Activated naive CD4-positive, alpha-beta T cell treated with anti-CD3 and anti-CD28 coated beads, Interleukin-2, amount 50 U/mL, for 24 hours (primary cell): ENCODE results near the gene RTCA.
"Not testable (repeated sequence)": the region's sequence is repeated elsewhere in the genome, so short reads cannot be mapped to it uniquely, and the experiment has no call there.

Experiments used
- H3K27ac Mint-ChIP-seq: one replicate; pipeline ENCODE4 v1.8.0; 2021; ENCODE audit warnings: mild to moderate bottlenecking, mixed read lengths
- H3K27me3 Mint-ChIP-seq: one replicate; pipeline ENCODE4 v1.8.0; 2021; ENCODE audit warnings: mixed read lengths
- H3K36me3 Mint-ChIP-seq: one replicate; pipeline ENCODE4 v1.8.0; 2021; ENCODE audit warnings: mixed read lengths
- H3K4me1 Mint-ChIP-seq: one replicate; pipeline ENCODE4 v1.8.0; 2021; ENCODE audit warnings: mixed read lengths
- H3K4me3 Mint-ChIP-seq: one replicate; pipeline ENCODE4 v1.8.0; 2021; ENCODE audit warnings: mild to moderate bottlenecking, mixed read lengths
- H3K9me3 Mint-ChIP-seq: one replicate; pipeline ENCODE4 v1.8.0; 2021; ENCODE audit warnings: mixed read lengths

The RTCA gene

GRCh38 chr1:100265931-100266740, at the start of gene RTCA:
Gene RTCA, plus strand, starts transcription at chr1:100266216. Its CDS starts 160 bp downstream, at chr1:100266376.
- Mint-ChIP-seq H3K4me1 (peaks cover 49% of the 10 kb centered on the region), H3K9me3 (no peaks in the 10 kb centered on the region), H3K27me3 (no peaks in the 10 kb centered on the region), H3K4me3 (peak within 1 kb of the TSS; percentile 99), H3K27ac (peak within 1 kb of the TSS; percentile 99), H3K36me3 (peaks cover 21% of the 10 kb centered on the region)

GRCh38 chr1:100217834-100218233, 48.2 kb upstream of the RTCA start:
- Mint-ChIP-seq H3K27me3 (no peaks in the 10 kb centered on the region), H3K9me3 (no peaks in the 10 kb centered on the region), H3K36me3 (peaks cover 15% of the 10 kb centered on the region), H3K27ac (no peak overlapping the region), H3K4me3 (no peak overlapping the region), H3K4me1 (peaks cover 11% of the 10 kb centered on the region)

GRCh38 chr1:100219457-100219856, 46.6 kb upstream of the RTCA start:
- no peaks in the 10 kb centered on the region for H3K9me3 Mint-ChIP-seq

GRCh38 chr1:100219883-100220282, 46.1 kb upstream of the RTCA start:
- Mint-ChIP-seq H3K9me3 (no peaks in the 10 kb centered on the region), H3K4me3 (no peak overlapping the region), H3K36me3 (peaks cover 11% of the 10 kb centered on the region), H3K27ac (no peak overlapping the region), H3K4me1 (peaks cover 11% of the 10 kb centered on the region), H3K27me3 (no peaks in the 10 kb centered on the region)

More at GRCh38 chr1:100219457-100219856, 46.6 kb upstream of the RTCA start:
- Mint-ChIP-seq H3K4me3 (no peak overlapping the region), H3K36me3 (peaks cover 11% of the 10 kb centered on the region), H3K4me1 (peaks cover 11% of the 10 kb centered on the region), H3K27me3 (no peaks in the 10 kb centered on the region), H3K27ac (no peak overlapping the region)

- Mint-ChIP-seq H3K4me1 (peaks cover 11% of the 10 kb centered on the region), H3K27me3 (no peaks in the 10 kb centered on the region)
Measured at GRCh38 chr1:100222428-100222827, 43.6 kb upstream of the RTCA start.

GRCh38 chr1:100229681-100230443, 36.2 kb upstream of the RTCA start:
- peaks cover 3% of the 10 kb centered on the region for H3K4me1 Mint-ChIP-seq
- no peak overlapping the region for H3K4me3 Mint-ChIP-seq
- H3K36me3 Mint-ChIP-seq = peaks cover 13% of the 10 kb centered on the region
- H3K9me3 Mint-ChIP-seq = no peaks in the 10 kb centered on the region
- no peaks in the 10 kb centered on the region for H3K27me3 Mint-ChIP-seq
- no peak overlapping the region for H3K27ac Mint-ChIP-seq

More at GRCh38 chr1:100222428-100222827, 43.6 kb upstream of the RTCA start:
- Mint-ChIP-seq H3K36me3 (peaks cover 8% of the 10 kb centered on the region), H3K4me3 (no peak overlapping the region), H3K27ac (no peak overlapping the region), H3K9me3 (no peaks in the 10 kb centered on the region)

GRCh38 chr1:100230765-100231164, 35.3 kb upstream of the RTCA start:
- Mint-ChIP-seq H3K9me3 (no peaks in the 10 kb centered on the region), H3K36me3 (peaks cover 13% of the 10 kb centered on the region), H3K27ac (no peak overlapping the region)

GRCh38 chr1:100231721-100232120, 34.3 kb upstream of the RTCA start:
- H3K27ac Mint-ChIP-seq = no peak overlapping the region
- no peaks in the 10 kb centered on the region for H3K27me3 Mint-ChIP-seq
- H3K9me3 Mint-ChIP-seq = no peaks in the 10 kb centered on the region
- H3K36me3 Mint-ChIP-seq = peaks cover 16% of the 10 kb centered on the region
- H3K4me3 Mint-ChIP-seq = no peak overlapping the region
- H3K4me1 Mint-ChIP-seq = peaks cover 7% of the 10 kb centered on the region

More at GRCh38 chr1:100230765-100231164, 35.3 kb upstream of the RTCA start:
- peaks cover 3% of the 10 kb centered on the region for H3K4me1 Mint-ChIP-seq
- H3K27me3 Mint-ChIP-seq = no peaks in the 10 kb centered on the region
- H3K4me3 Mint-ChIP-seq = no peak overlapping the region

- Mint-ChIP-seq H3K9me3 (no peaks in the 10 kb centered on the region), H3K4me3 (no peak overlapping the region), H3K27ac (no peak overlapping the region), H3K36me3 (peaks cover 16% of the 10 kb centered on the region), H3K27me3 (no peaks in the 10 kb centered on the region), H3K4me1 (peaks cover 7% of the 10 kb centered on the region)
Measured at GRCh38 chr1:100232156-100232555, 33.9 kb upstream of the RTCA start.

GRCh38 chr1:100233566-100233965, 32.5 kb upstream of the RTCA start:
- not testable (repeated sequence) for H3K9me3 Mint-ChIP-seq, H3K4me1 Mint-ChIP-seq, H3K4me3 Mint-ChIP-seq, H3K27me3 Mint-ChIP-seq, H3K27ac Mint-ChIP-seq
- peaks cover 17% of the 10 kb centered on the region for H3K36me3 Mint-ChIP-seq

- Mint-ChIP-seq H3K4me1 (peaks cover 15% of the 10 kb centered on the region), H3K36me3 (peaks cover 23% of the 10 kb centered on the region), H3K4me3 (no peak overlapping the region), H3K9me3 (no peaks in the 10 kb centered on the region), H3K27ac (no peak overlapping the region), H3K27me3 (no peaks in the 10 kb centered on the region)
Measured at GRCh38 chr1:100234432-100234831, 31.6 kb upstream of the RTCA start.

- no peak overlapping the region for H3K4me3 Mint-ChIP-seq
- H3K9me3 Mint-ChIP-seq = no peaks in the 10 kb centered on the region
- H3K4me1 Mint-ChIP-seq = peaks cover 22% of the 10 kb centered on the region
- H3K36me3 Mint-ChIP-seq = peaks cover 19% of the 10 kb centered on the region
- H3K27ac Mint-ChIP-seq = no peak overlapping the region
- H3K27me3 Mint-ChIP-seq = no peaks in the 10 kb centered on the region
Measured at GRCh38 chr1:100237091-100237490, 28.9 kb upstream of the RTCA start.

- Mint-ChIP-seq H3K27ac (no peak overlapping the region), H3K4me3 (no peak overlapping the region), H3K9me3 (no peaks in the 10 kb centered on the region), H3K4me1 (peaks cover 34% of the 10 kb centered on the region), H3K36me3 (peaks cover 13% of the 10 kb centered on the region), H3K27me3 (no peaks in the 10 kb centered on the region)
Measured at GRCh38 chr1:100239961-100240360, 26.1 kb upstream of the RTCA start.

GRCh38 chr1:100240631-100241030, 25.4 kb upstream of the RTCA start:
- H3K9me3 Mint-ChIP-seq = no peaks in the 10 kb centered on the region
- H3K27ac Mint-ChIP-seq = no peak overlapping the region
- H3K36me3 Mint-ChIP-seq = peaks cover 13% of the 10 kb centered on the region

GRCh38 chr1:100246738-100247137, 19.3 kb upstream of the RTCA start:
- no peaks in the 10 kb centered on the region for H3K9me3 Mint-ChIP-seq
- peak overlapping the region; percentile 3 for H3K27ac Mint-ChIP-seq
- no peak overlapping the region for H3K4me3 Mint-ChIP-seq
- no peaks in the 10 kb centered on the region for H3K36me3 Mint-ChIP-seq
- peaks cover 36% of the 10 kb centered on the region for H3K4me1 Mint-ChIP-seq
- H3K27me3 Mint-ChIP-seq = no peaks in the 10 kb centered on the region

More at GRCh38 chr1:100240631-100241030, 25.4 kb upstream of the RTCA start:
- no peaks in the 10 kb centered on the region for H3K27me3 Mint-ChIP-seq
- H3K4me1 Mint-ChIP-seq = peaks cover 38% of the 10 kb centered on the region
- H3K4me3 Mint-ChIP-seq = no peak overlapping the region

GRCh38 chr1:100249155-100249536, 16.9 kb upstream of the RTCA start:
- Mint-ChIP-seq H3K36me3 (no peaks in the 10 kb centered on the region), H3K4me3 (no peak overlapping the region), H3K27ac (no peak overlapping the region), H3K27me3 (no peaks in the 10 kb centered on the region), H3K4me1 (peaks cover 28% of the 10 kb centered on the region), H3K9me3 (no peaks in the 10 kb centered on the region)
